ENCODE measurements around the gene GNAQ. TPM values are rescaled to one million over a fixed set of nuclear protein-coding genes. Genes with fewer than 3 reads are reported as not detected.
A peak's percentile ranks its signal among the peaks of the same experiment; 100 is the strongest.

GNAQ gene
- polyA plus RNA-seq, 2 of the 4 experiments (the other 2 are of a cell fraction) = 17.9 to 60.0 TPM

DNA sequence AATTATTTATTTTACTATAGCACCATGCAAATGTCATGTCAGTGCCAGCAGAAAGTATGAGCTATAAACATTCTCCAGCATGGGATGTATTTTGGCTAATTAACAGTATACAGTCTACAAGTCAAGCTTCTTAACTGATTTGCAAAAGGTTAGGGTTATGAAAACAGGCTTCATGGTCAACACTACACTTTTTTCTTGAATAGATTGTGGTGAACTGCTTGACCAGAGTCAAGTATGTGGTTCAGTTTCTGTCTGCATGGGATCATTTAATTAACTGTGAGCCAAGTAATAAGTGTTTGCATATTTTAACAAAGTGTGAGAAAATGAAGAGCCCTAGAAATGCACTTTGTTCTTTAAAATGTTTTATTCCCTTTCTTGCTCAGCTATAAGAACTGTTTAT, 14.5 kb upstream of the GNAQ start (continued):
- TF ChIP-seq USF2 (IDR thresholded peaks at IDR 0.05) = no peak
- no peak for TF ChIP-seq TFCP2L1 (CRISPR knock-in tag; IDR thresholded peaks at IDR 0.05)
- TF ChIP-seq SREBF2 (IDR thresholded peaks at IDR 0.05) = no peak
- TF ChIP-seq MYC (IDR thresholded peaks at IDR 0.05; ENCODE audit: borderline replicate concordance, low read length) = no peak
- TF ChIP-seq RAD21 (conservative IDR thresholded peaks at IDR 0.05 in 1 of 2, IDR thresholded peaks at IDR 0.05 in 1 of 2) = no peak
- no peak for TF ChIP-seq POLR2AphosphoS2 (conservative IDR thresholded peaks at IDR 0.05; ENCODE audit: low read length)
- no peak for TF ChIP-seq FOXS1 (CRISPR knock-in tag; IDR thresholded peaks at IDR 0.05)

DNA sequence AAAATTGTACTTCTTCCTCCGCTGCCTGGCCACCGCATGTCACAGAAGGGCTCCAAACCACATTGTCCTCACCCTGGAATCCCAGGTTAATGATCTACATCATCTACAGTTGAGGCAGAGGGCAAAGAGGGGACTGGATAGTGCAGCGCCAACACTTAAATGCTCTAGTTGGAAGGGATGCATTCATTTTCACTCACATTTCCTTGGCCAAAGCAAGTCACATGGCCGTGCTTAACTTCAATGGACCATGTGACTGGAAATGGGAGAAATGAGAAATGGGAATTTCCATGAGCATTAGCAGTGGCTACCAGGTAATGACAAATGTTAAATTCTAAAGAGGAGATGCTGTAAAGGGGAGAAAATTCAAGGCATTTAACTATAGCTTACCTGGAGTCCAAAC, 13.3 kb upstream of the GNAQ start:
- whole genome bisulfite sequencing (ENCODE audit: missing lambda C conversion rate) = 69% methylated on average over 4 of the region's 4 CpGs
- no peak overlapping the region for H3K4me3 ChIP-seq
- ATAC-seq (no peak), DNase-seq (ENCODE audit: low read depth in 1 of 2, low spot score in 1 of 2) (no peak), FAIRE-seq (no peak)
- POLR2A ChIA-PET = no interaction called here
- CTCF ChIA-PET = interaction anchor here (0.8 to 2.4 kb wide), 6 partner anchors 9 to 588 kb away, joined by 3 to 21 read pairs (median 4); no protein-coding TSS in a partner anchor
- H3K4me2 ChIP-seq = no peak overlapping the region
- H3K4me1 ChIP-seq = no peaks in the 10 kb centered on the region
- H3K27ac ChIP-seq = no peak overlapping the region
- no peaks in the 10 kb centered on the region for H3K9me3 ChIP-seq
- TF ChIP-seq USF2 (IDR thresholded peaks at IDR 0.05) (peak; percentile 58), RFX5 (IDR thresholded peaks at IDR 0.05) (no peak), RNF2 (IDR thresholded peaks at IDR 0.05; ENCODE audit: borderline replicate concordance, low read depth) (no peak)

DNA sequence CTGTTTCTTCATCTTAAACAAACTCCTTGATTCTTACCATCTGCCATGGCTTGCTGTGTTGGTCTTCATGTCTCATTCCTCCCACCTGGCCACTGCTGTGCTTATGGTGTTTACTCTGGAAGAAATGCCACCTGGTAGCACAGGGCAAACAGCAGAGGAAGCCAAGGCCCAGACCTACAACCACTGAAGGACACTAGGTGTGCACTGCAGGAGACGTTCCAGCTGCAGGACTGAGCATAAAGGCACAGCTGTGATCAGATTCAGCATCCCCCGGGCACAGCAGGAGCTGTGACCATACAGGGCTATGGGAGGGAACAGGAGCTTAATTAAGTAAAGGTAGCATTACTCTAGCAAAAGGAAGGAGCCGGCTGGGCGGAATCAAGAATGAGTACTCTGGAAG, 12.6 kb upstream of the GNAQ start:
- ChIA-PET POLR2A (no interaction called here), CTCF (no interaction called here)
- 72% methylated on average over 4 of the region's 4 CpGs for WGBS (ENCODE audit: missing lambda C conversion rate)
- no peak for DNase-seq (ENCODE audit: low read depth in 1 of 2, low spot score in 1 of 2)
- Histone ChIP-seq H3K4me1 (0 out of 3 replicates have a peak, but pooled peaks cover under 1% of the 10 kb centered on the region), H3K4me2 (no peak overlapping the region), H3K27ac (no peak overlapping the region), H3K9me3 (no peaks in the 10 kb centered on the region), H3K4me3 (no peak overlapping the region)
- ATAC-seq = no peak
- FAIRE-seq = no peak
- TF ChIP-seq TFCP2L1 (CRISPR knock-in tag; IDR thresholded peaks at IDR 0.05) (no peak), HMGXB4 (CRISPR knock-in tag; IDR thresholded peaks at IDR 0.05; ENCODE audit: borderline replicate concordance) (no peak), FOXS1 (CRISPR knock-in tag; IDR thresholded peaks at IDR 0.05) (no peak), NPAS2 (CRISPR knock-in tag; IDR thresholded peaks at IDR 0.05; ENCODE audit: borderline replicate concordance) (no peak), EP300 (IDR thresholded peaks at IDR 0.05) (no peak), ZNF302 (CRISPR knock-in tag; IDR thresholded peaks at IDR 0.05) (no peak), SREBF2 (IDR thresholded peaks at IDR 0.05) (no peak), ATOH8 (CRISPR knock-in tag; IDR thresholded peaks at IDR 0.05; ENCODE audit: low read depth) (no peak), ZFP36 (IDR thresholded peaks at IDR 0.05; ENCODE audit: borderline replicate concordance, partially characterized antibody) (no peak), CTCF (IDR thresholded peaks at IDR 0.05) (no peak), HES2 (IDR thresholded peaks at IDR 0.05) (no peak), TP53 (CRISPR knock-in tag; IDR thresholded peaks at IDR 0.05) (no peak), RARB (CRISPR knock-in tag; IDR thresholded peaks at IDR 0.05) (no peak), POLR2A (IDR thresholded peaks at IDR 0.05; ENCODE audit: low read length) (no peak), EHMT2 (IDR thresholded peaks at IDR 0.05; ENCODE audit: low read depth) (no peak), USF2 (IDR thresholded peaks at IDR 0.05) (no peak), HDAC2 (IDR thresholded peaks at IDR 0.05) (no peak), KDM5A (IDR thresholded peaks at IDR 0.05) (no peak)
